Omental fat pad (tissue), 4 donors: ENCODE measurements around the gene CDC42BPB. TPM values are rescaled to one million over a fixed set of nuclear protein-coding genes. Genes with fewer than 3 reads are reported as not detected.

Source experiments
- ATAC-seq: fragments of 150-250 bp; one replicate; pipeline ENCODE4 v1.9.1; 2016; ENCODE audit warnings: mild to moderate bottlenecking, moderate library complexity; ENCODE audit not compliant: low FRiP score
- DNase-seq: peaks from one replicate; pipeline ENCODE4 v3.0.0-alpha.2; 2019; ENCODE audit warnings: low spot score
- total RNA-seq, 4 donors: library from RNA; depleted of rRNA; stranded (reverse); fragments of >200 nt; gene quantifications; one replicate each; pipeline ENCODE4 v1.1.0, GENCODE V29; 2016
- TF ChIP-seq, protein P1 (sequence below), 3 donors: fragments of 450-650 bp; IDR thresholded peaks; one replicate each; pipeline ENCODE4 v1.5.1; 2016 to 2017; ENCODE audit warnings: antibody characterized with exemption in 3 of 3, mild to moderate bottlenecking in 3 of 3, moderate library complexity in 2 of 3

The CDC42BPB gene
- total RNA-seq, 4 donors from 2014 or later: 63.7 to 131 (median 113) TPM

DNA sequence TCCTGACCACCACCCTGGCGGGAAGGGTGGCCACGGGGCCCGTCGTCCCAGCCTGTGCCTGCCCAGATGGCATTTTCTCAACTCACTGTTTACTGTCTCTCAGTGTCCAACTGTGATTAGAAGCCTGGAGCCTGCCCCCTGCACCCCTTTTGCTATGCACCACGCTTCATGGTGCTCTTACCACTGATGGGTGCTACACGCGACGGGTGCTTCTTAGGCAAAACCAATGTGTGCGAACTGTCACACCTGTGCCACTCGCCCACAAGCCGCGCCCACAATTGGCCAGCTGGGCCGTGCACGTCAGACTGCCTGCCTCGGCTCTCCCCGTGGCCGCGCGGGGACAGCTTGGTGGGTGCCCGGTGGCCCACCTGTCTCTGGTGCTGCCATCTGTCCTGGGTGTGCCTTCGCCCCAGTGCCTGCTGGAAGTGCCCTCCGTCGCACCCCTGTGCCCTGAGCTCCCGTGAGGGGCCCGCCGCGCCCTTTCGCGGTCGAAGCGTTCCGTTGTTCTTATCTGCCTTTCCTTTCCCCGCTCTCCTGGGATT lies 150.0 kb downstream of the CDC42BPB start:
- DNase-seq (no peak), ATAC-seq (no peak)

DNA sequence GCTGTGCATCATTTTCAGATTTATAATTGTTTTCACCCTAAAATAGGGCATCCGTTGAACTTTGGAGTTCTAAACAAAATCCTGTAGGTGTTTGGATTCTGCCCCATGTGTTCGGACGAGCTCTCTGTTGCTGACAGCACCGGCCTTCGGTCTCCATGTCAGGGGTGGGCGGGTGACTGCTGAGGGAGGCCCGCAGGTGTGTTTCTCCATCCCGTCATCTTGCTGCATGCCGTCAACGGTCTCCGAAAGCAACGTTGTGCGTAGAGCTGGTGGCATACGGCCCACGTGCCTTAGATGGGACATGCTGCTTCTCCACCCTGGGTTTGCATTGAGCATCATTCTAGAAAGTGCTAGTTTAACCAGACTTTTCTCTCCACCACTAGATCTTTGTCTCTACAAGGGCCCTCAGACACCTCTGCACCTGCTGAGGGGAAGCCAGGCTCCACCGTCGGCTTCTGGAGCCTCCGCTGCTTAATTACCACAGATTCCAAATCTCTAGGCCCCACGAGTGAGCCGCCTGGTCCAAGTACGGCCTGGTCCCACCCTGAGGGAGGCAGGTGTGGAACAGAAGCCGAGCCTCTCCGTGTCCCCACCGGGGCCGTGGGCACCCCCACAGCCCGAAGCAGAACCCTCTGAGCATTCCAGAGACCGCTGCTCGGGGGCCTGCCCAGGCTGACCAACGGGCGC lies 150.6 kb downstream of the CDC42BPB start:
- ATAC-seq: no peak
- DNase-seq: no peak
- TF ChIP-seq, protein P1, sequence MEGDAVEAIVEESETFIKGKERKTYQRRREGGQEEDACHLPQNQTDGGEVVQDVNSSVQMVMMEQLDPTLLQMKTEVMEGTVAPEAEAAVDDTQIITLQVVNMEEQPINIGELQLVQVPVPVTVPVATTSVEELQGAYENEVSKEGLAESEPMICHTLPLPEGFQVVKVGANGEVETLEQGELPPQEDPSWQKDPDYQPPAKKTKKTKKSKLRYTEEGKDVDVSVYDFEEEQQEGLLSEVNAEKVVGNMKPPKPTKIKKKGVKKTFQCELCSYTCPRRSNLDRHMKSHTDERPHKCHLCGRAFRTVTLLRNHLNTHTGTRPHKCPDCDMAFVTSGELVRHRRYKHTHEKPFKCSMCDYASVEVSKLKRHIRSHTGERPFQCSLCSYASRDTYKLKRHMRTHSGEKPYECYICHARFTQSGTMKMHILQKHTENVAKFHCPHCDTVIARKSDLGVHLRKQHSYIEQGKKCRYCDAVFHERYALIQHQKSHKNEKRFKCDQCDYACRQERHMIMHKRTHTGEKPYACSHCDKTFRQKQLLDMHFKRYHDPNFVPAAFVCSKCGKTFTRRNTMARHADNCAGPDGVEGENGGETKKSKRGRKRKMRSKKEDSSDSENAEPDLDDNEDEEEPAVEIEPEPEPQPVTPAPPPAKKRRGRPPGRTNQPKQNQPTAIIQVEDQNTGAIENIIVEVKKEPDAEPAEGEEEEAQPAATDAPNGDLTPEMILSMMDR (IDR thresholded peaks at IDR 0.05): no peak

More for the DNA sequence above, 150.0 kb downstream of the CDC42BPB start:
- TF ChIP-seq, protein P1 (IDR thresholded peaks at IDR 0.05): no peak

DNA sequence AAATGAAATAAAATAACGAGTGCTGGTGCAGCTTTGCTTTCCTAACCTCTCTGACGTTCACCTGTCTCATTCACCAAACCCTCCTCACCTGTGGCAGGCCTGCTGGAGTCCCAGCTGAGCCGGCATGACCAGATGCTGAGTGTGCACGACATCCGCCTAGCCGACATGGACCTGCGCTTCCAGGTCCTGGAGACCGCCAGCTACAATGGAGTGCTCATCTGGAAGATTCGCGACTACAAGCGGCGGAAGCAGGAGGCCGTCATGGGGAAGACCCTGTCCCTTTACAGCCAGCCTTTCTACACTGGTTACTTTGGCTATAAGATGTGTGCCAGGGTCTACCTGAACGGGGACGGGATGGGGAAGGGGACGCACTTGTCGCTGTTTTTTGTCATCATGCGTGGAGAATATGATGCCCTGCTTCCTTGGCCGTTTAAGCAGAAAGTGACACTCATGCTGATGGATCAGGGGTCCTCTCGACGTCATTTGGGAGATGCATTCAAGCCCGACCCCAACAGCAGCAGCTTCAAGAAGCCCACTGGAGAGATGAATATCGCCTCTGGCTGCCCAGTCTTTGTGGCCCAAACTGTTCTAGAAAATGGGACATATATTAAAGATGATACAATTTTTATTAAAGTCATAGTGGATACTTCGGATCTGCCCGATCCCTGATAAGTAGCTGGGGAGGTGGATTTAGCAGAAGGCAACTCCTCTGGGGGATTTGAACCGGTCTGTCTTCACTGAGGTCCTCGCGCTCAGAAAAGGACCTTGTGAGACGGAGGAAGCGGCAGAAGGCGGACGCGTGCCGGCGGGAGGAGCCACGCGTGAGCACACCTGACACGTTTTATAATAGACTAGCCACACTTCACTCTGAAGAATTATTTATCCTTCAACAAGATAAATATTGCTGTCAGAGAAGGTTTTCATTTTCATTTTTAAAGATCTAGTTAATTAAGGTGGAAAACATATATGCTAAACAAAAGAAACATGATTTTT lies 151.9 kb downstream of the CDC42BPB start:
- TF ChIP-seq, protein P1 (IDR thresholded peaks at IDR 0.05): no peak
- DNase-seq (no peak), ATAC-seq (no peak)

DNA sequence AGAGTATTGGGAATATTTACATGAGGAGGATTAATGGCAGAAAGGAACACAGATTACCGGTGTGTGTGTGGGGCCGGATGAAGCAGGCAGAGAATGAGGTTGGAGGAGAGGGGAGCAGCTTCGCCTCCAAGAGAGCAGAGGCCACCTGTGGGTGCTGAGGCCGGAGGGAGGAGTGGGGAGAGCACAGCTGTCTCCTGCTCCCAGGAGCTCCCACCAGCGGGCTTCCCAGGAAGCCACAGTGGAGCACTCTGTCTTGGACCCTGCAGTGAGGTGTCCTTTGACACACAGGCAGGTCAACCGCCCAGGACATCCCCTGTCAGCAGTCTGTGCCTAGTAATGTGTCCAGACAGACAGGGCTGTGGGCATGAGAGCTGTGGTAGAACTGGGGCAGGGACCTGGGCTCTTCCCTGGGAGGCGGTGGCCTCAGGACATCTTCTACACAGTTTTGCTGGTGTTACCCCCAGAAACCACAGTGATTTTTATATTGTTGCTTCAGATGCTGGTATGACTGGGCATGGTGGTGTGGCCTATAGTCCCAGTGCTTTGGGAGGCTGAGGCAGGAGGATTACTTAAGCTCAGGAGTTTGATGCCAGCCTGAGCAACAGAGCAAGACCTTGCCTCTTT lies 153.3 kb downstream of the CDC42BPB start:
- TF ChIP-seq, protein P1 (IDR thresholded peaks at IDR 0.05): no peak
- DNase-seq (no peak), ATAC-seq (no peak)

DNA sequence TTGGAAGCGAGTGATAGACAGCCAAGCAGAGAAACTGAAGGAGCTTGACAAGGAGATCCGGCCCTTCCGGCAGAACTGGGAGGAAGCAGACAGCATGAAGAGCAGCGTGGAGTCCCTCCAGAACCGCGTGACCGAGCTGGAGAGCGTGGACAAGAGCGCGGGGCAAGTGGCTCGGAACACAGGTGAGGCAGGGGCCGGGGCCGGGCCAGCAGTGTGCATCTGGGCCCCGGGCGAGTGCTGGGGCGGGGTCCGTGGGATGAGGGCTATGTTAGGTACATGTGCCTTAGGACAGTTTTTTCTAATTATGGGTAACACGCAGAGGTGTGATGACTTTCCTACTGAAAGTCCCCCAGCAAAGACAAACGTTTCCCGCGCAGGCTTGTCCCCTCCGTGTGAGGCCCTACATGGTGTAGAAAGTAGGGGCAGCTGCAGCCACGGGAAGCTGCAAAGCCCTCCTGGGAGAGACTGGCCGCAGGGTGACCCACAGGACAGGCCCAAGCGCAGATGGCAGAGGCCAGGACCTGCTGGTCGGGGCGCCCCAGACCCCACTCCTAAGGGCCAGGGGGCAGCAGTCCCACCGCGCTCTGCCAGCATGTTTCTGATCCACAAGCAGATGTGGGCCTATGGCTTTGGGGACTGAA lies 154.0 kb downstream of the CDC42BPB start:
- TF ChIP-seq, protein P1 (IDR thresholded peaks at IDR 0.05): no peak
- DNase-seq (no peak), ATAC-seq (no peak)

DNA sequence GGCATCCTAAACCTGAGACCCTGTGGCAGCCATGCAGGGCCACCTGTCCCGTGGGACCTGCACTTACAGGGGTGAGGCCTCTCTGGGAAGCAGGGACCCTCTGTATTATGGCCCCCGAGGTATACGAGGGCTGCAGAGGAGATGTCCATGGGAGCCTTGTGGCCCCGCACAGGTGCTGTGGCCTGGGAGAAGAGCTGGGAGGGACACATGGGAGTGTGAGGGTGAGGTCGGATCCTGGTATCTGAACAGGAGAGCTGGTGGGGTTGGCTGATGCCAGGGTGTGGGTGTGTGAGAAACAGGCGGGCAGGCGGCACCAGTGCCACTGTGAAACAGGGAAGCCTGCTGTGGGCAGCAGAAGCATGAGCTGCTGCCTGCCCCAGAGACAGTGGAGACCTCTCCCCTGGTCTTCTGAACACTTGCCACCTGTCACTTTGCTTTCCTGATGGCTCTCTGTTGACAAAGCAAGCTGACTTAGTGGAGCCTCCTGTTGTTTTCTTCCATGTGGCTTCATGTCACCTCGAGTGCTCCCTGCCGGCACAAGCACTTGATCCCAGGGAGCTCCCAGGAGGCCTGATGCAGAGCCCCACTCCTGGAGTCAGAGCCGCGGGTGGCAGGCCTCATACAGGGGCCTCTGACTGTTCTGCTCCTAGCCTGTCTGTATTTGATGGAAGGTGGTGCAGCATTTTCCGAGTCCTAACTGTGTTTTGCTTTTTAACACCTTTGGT lies 154.7 kb downstream of the CDC42BPB start:
- no peak for ATAC-seq
- TF ChIP-seq, protein P1 (IDR thresholded peaks at IDR 0.05): no peak
- no peak for DNase-seq
